OCI-LY1 (cell line): ENCODE results near the gene SBSN.

ENCODE experiments used
- CTCF ChIP-seq: fragments of 200-600 bp; sonication (generic), shearing (Covaris generic); IDR thresholded peaks from 2 replicates; pipeline ENCODE4 v1.5.1; 2017; ENCODE audit warnings: mild to moderate bottlenecking, antibody characterized with exemption, low read length, moderate library complexity, mixed read lengths
- EZH2 ChIP-seq: fragments of 200-600 bp; sonication (generic), shearing (Covaris generic); IDR thresholded peaks from 2 replicates; pipeline ENCODE4 v1.8.0; 2017; ENCODE audit warnings: borderline replicate concordance, mixed run types, mild to moderate bottlenecking, antibody characterized with exemption, low read length, moderate library complexity, mixed read lengths

- TF ChIP-seq CTCF = no peak
- TF ChIP-seq EZH2 = no peak
Measured at GRCh38 chr19:35563207-35563829, 35.2 kb upstream of the SBSN start, which contains the start of gene ATP4A.
